GOT3 (cell line): ENCODE data around the gene KCTD16.

Source experiments
- DNase-seq: peaks from one replicate; lab custom pipeline; 2025; ENCODE audit warnings: mixed read lengths; lab: John Stamatoyannopoulos, UW

Gene KCTD16

DNA sequence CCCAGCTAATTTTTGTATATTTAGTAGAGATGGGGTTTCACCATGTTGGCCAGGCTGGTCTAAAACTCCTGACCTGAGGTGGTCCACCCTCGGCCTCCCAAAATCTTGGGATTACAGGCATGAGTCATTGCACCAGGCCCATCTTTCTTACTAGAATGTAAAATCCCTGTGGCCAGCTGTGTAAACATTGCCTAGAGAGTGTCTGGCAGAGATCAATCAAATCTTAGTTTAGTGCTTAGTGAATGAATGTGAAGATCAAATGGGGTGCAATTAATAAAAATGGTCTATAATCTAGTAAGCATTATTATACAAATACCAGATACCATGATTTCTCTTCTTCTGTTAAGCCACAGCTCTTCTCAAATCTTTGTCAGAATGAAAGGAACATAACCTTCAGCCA lies 289.9 kb downstream of the KCTD16 start:
- DNase-seq = no peak

DNA sequence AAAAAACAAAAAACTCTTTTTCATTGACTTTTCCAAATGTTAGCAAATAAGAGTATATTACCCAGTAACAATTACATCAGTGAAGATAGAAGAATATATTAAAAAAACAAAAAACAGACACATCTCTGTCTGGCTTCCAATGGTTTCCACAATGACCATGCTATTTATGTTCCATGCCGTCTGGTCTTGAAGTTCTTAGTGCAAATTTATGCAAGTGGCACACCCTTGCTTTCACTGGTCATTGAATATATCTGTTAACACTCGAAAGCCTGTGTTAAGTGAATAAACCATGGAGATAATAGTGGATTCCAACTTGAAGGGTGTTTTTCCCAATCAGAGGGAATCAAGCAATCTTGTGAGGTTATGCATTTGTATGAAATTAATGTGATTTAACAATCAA lies 291.9 kb downstream of the KCTD16 start:
- no peak for DNase-seq

- no peak for DNase-seq
These were observed 293.0 kb downstream of the KCTD16 start for GRCh38 chr5:144463481-144464223.

GRCh38 chr5:144464306-144464705 lies 293.6 kb downstream of the KCTD16 start:
- no peak for DNase-seq

DNA sequence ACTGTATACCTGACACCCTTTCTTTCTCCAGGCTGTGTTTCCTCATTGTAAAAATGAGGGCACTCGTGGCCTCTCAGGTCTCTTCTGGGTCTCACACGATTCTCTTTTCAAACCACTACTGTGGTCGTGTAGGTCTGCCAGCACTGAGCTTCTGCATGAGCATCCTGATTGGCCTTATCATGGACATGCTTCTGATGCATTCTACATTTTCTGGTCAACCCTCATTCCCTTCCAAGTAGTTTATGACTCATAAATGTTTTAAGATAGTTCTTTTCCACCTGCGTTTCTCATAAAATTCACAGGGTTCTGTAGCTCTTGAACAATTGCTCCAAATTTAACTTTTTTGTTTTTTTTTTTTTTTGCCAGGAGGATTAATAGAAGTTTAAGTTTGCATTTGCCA lies 294.8 kb downstream of the KCTD16 start:
- no peak for DNase-seq

DNA sequence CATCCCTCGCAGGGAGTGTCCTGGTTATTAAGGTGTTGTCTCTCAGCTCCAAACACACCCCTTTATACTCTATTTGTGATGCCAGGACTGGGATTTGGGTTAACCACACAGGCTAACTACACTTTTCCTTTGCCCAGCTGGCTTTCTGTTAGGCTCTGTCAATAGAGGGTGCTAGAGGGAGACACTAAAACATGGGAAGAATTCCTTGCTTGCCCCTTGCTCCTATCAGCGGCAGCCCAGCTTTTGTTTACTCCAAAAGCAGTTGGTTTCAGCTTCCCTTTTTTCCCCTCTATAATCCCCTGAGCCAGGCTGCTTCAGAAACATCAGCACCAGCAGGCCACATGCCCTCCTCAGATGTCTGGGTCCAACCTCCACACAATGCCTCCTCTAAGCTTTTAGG lies 297.1 kb downstream of the KCTD16 start:
- DNase-seq = no peak

DNA sequence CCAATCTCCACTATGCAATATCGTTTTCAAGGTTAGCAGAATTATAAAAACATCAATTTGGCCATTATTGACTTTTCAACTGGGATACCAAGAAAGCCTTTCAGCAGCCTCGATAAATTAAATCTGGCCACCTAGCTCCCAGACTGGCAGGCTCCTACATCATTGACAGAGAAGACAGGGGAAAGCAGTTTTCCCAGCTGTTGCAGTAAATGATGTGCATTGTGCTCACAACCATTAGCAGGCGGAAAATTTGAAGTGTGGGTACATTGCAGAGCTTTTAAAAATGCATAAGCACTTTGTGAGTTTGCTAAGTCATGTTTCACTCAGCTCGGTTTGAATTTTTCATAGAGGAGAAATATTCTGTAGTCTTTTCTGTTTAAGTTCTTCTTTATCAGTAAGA lies 297.9 kb downstream of the KCTD16 start:
- DNase-seq = no peak

DNA sequence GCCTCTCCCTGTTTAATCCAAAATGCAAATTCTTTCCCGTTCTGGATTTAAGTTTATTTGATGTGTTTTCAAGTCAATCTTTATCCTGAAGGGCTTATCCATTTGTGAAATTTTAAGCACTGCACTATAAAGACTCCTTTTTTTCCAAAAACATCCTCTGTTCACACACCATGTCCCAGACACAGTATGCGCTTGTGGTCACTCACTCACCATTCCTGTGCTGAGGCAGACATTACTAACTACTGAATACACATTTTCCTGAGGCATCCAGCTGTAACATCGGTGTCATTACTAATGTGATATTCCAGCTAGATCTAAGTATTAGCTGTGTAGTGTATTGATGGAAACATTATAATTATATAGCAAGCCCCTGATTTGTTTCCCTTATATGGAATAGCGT lies 298.4 kb downstream of the KCTD16 start:
- no peak for DNase-seq

GRCh38 chr5:144472221-144472620 lies 301.5 kb downstream of the KCTD16 start:
- DNase-seq = no peak

DNA sequence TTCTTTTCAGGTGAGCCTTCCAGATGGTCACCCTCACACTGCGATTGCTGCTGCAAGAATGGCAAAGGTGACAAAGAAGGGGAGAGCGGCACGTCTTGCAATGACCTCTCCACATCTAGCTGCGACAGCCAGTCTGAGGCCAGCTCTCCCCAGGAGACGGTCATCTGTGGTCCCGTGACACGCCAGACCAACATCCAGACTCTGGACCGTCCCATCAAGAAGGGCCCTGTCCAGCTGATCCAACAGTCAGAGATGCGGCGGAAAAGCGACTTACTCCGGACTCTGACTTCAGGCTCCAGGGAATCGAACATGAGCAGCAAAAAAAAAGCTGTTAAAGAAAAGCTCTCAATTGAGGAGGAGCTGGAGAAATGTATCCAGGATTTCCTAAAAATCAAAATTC lies 303.0 kb downstream of the KCTD16 start:
- no peak for DNase-seq

DNA sequence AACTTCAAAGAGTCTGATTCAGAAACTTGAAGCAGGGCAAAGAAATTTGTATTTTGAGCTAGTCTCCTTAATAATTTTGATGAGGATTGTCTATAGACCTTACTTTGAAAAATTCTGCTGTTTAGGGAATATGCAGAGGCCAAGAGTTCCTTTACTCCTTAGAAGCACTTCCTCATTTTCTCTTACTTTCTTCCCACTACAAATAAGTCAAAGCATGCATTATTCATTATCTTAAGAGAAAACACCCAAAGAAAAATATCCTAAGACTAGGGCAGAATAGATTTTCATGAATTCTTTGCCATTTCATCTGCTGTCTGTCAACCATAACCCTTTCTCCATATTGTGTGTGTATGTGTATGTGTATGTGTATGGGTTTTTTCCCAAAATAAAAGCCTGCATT lies 307.9 kb downstream of the KCTD16 start:
- DNase-seq = no peak

DNA sequence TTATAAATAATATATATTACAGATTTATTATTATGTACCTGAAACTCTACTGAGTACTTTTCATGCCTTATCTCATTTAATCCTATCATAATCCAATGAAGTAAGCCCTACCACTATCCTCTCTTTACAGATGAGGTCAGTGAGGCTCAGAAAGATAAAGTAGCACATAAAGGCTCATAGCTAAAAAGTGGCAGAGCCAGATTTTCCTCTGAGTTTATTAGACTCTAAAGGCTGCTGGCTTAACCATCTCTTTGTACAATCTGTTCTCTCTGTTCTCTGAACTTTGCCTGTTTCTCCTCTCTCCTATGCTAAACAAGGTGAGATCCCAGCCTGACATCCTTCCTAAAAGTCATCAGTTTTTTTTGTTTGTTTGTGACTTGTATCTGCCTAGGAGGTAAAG lies 311.2 kb downstream of the KCTD16 start:
- DNase-seq = no peak

- DNase-seq = no peak
These were observed 313.6 kb downstream of the KCTD16 start for GRCh38 chr5:144484124-144484897.

GRCh38 chr5:144485540-144485939 lies 314.9 kb downstream of the KCTD16 start:
- no peak for DNase-seq

DNA sequence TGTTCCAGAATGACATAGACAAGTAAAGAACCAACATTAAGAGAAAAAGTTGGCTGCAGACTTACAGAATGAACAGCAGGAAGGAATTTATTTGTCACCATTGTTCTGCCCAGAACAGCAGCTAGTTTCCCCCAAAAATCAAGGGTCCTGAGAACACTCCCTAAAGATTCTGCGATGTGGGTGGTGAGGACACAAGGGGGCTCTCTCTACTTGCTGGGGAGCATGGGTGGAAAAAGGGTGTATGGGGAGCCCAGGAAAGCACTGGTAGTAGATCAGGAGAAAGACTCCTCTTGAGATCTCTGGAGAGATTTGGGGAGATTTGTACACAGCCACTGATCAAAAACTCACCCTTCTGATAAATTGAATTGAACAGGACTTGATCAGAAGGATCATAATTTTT lies 316.5 kb downstream of the KCTD16 start:
- DNase-seq = no peak

- DNase-seq = no peak
These were observed 317.1 kb downstream of the KCTD16 start for GRCh38 chr5:144487761-144488160.

DNA sequence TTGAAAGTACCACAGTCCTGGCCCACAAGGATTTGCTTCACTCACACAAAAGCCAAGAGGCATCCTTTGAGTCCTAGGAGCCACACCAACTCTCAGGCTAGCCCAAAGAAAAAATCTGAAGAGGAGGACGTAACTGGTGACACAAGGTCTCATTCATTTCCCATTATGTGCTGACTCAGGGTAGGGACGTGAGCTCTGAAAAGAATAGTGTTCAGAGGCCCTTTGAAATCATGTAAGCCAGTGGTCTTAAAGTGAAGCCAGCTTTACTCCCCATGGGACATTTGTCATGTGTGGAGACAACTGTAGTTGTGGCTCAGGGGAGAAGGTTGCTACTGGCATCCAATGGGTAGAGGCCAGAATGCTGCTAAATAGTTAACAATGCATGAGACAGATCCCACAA lies 332.4 kb downstream of the KCTD16 start:
- DNase-seq = no peak

DNA sequence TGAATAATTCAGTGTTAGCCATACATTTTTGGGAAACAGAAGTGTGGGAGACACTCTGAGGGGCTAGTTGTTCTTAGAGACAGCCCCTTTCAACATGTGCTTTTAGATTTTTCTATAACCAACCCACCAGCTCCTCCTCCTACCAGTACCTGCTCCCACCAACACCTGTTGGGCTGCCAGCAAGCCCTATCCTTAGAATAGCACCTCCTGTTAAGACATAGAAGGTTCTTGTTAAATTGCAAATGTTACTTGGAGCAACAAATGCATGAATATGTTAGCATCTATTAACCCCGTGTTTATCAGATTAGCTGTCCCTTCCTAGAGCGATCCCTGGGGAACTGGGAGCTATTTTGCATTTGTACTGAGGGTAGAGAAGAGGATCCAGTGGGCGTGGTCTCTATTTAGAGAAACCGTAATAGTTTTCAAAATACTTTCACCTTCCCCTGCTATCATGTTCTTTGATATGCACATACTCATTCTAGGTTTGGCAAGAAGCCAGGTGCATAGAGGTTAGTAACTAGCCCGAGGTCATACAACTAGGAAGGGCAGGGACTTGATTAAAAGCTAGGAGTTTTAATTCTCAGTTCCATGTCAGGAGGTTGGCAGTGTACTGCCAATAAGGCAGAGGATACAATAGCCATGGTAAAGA lies 334.4 kb downstream of the KCTD16 start:
- no peak for DNase-seq

GRCh38 chr5:144510845-144511579 lies 340.3 kb downstream of the KCTD16 start:
- DNase-seq = no peak

DNA sequence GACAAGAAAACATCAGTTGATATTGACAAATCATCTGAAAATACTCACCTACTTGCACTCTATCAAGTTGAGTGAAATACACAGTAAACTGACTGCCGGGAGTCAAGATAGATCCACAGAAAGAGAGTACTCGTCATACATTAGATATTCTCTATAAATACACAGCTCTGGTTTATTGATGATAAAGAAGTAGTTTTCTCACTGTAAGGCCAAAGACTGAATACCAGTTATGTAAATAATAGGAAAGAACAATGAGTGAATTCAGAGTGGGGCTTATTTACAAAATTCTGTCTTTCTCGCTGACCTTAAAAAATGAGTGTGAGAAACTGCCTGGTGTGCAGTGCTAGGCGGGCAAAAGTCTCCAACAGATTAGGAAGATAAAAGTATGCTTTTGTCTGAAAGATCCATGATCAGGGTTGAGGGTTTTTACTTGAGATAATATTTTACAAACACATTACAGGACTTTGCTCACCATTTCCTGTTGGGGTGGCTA lies 341.0 kb downstream of the KCTD16 start:
- no peak for DNase-seq

DNA sequence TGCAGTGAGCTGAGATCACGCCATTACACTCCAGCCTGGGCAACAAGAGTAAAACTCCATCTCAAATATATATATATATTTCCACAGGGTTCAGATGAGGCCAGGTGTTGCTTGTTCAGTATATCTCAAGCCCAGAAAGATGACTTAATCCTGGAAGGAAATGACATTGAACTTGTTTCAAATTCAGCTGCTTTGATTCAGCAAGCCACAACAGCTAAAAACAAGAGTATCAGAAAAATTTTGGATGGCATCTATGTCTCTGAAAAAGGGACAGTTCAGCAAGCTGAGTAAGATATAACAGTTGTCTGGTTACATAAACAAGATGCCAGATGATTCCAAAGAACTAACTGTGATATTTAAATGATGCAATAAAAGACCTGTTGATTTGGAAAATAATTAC lies 352.0 kb downstream of the KCTD16 start:
- DNase-seq = no peak

DNA sequence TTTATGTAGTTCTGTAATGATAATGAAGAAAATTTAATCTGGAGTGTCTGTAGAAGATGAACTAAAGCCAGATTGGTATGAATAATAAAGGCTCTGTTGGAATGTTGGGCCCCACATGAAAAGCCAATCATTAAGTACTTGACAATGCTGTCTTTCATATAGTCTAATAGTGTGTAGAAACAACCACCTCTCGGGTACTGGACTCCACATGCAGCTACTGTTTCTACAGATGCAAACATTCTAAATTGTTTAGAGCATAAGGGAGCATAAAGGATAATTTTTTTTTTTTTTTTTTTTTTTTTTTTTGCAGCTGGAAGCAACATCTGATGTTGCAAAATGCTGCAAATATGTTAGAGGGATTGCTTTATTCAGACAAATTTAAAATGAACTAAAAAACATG lies 354.3 kb downstream of the KCTD16 start:
- no peak for DNase-seq
